Measurements from ENCODE around the gene CAMK2G. TPM values are rescaled to one million over a fixed set of nuclear protein-coding genes. Genes with fewer than 3 reads are reported as not detected.

CAMK2G gene
- total RNA-seq, 2 donors from 2014 or later, result 20.9 to 21.7 TPM

DNA sequence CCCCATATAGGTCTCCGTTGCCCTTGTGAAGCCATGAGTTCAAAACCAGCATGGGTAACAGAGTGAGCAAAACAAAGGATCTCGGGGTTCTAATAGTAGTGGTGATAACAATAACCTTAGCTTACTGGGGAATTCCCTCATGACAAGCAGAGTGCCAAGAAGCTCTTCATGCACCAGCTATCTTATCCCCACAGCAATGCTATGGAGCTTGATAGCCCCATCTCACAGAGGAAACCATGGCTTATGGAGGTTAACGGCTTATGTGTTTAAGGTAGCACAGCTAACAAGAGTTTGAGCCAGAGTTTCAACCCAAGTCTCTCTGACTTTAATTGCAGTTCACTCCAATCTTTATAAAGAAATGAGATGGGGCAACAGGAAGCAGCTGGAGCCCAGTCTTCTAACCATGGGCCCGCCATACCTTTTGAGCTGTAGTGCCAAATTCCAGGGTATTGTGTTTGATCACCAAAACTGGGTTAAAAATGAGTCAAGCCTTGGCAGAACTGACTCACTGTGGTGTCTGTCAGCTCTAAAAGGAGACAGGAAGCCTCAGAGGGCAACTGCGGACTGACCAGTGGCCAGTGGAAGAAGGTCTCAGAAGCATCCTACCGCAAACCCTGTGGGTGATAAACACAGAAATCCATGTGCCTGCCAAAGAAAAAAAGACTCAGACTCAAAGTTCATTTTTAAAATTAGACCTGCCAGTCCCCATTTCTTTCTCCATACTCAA is 20.1 kb upstream of the CAMK2G start:
- no peak overlapping the region for H3K27ac Mint-ChIP-seq
- Histone ChIP-seq H3K36me3 (ENCODE audit: control insufficient read depth, insufficient read depth, low read length) (no peaks in the 10 kb centered on the region), H3K9me3 (ENCODE audit: control insufficient read depth, low read length) (no peaks in the 10 kb centered on the region), H3K27ac (ENCODE audit: low read depth, low read length) (no peak overlapping the region), H3K27me3 (ENCODE audit: control insufficient read depth, insufficient read depth, low read length, poor library complexity, severe bottlenecking) (no peaks in the 10 kb centered on the region), H3K9ac (ENCODE audit: extremely low read depth, low read length, poor library complexity, severe bottlenecking) (no peak overlapping the region), H3K4me1 (ENCODE audit: control insufficient read depth, insufficient read depth, low read length) (no peaks in the 10 kb centered on the region), H3K4me3 (ENCODE audit: low read length) (no peak overlapping the region)
- no peak for TF ChIP-seq CTCF (conservative IDR thresholded peaks at IDR 0.05)
- no peak for DNase-seq
- 82 to 95% methylated on average over 4 to 6 of the region's 6 CpGs for WGBS, 2 experiments (ENCODE audit: insufficient coverage in 1 of 2, insufficient read length in 1 of 2)
- no peak overlapping the region for H3K4me3 Mint-ChIP-seq
- no peaks in the 10 kb centered on the region for H3K9me3 Mint-ChIP-seq
- H3K27me3 Mint-ChIP-seq (ENCODE audit: insufficient read depth), result peaks cover 15% of the 10 kb centered on the region
- H3K36me3 Mint-ChIP-seq (ENCODE audit: low read depth), result no peaks in the 10 kb centered on the region
- H3K4me1 Mint-ChIP-seq, result no peaks in the 10 kb centered on the region

- H3K9me3 Mint-ChIP-seq, result no peaks in the 10 kb centered on the region
- TF ChIP-seq CTCF (conservative IDR thresholded peaks at IDR 0.05), result no peak
- no peak overlapping the region for H3K27ac ChIP-seq (ENCODE audit: low read depth, low read length)
- H3K36me3 ChIP-seq (ENCODE audit: control insufficient read depth, insufficient read depth, low read length), result no peaks in the 10 kb centered on the region
- no peaks in the 10 kb centered on the region for H3K4me1 ChIP-seq (ENCODE audit: control insufficient read depth, insufficient read depth, low read length)
- H3K27me3 ChIP-seq (ENCODE audit: control insufficient read depth, insufficient read depth, low read length, poor library complexity, severe bottlenecking), result no peaks in the 10 kb centered on the region
- no peaks in the 10 kb centered on the region for H3K9me3 ChIP-seq (ENCODE audit: control insufficient read depth, low read length)
- 78 to 93% methylated on average over 5 to 8 of the region's 8 CpGs for WGBS, 2 experiments (ENCODE audit: insufficient coverage in 1 of 2, insufficient read length in 1 of 2)
- no peak overlapping the region for H3K9ac ChIP-seq (ENCODE audit: extremely low read depth, low read length, poor library complexity, severe bottlenecking)
- no peaks in the 10 kb centered on the region for H3K36me3 Mint-ChIP-seq (ENCODE audit: low read depth)
- H3K4me1 Mint-ChIP-seq, result no peaks in the 10 kb centered on the region
- DNase-seq, result no peak
- H3K27me3 Mint-ChIP-seq (ENCODE audit: insufficient read depth), result peaks cover 5% of the 10 kb centered on the region
- no peak overlapping the region for H3K4me3 ChIP-seq (ENCODE audit: low read length)
- H3K27ac Mint-ChIP-seq, result no peak overlapping the region
- H3K4me3 Mint-ChIP-seq, result no peak overlapping the region
Observed at GRCh38 chr10:73893426-73893825, 19.1 kb upstream of the CAMK2G start.

- no peaks in the 10 kb centered on the region for H3K9me3 Mint-ChIP-seq
- Histone ChIP-seq H3K27ac (ENCODE audit: low read depth, low read length) (no peak overlapping the region), H3K9me3 (ENCODE audit: control insufficient read depth, low read length) (no peaks in the 10 kb centered on the region), H3K9ac (ENCODE audit: extremely low read depth, low read length, poor library complexity, severe bottlenecking) (no peak overlapping the region), H3K4me1 (ENCODE audit: control insufficient read depth, insufficient read depth, low read length) (peaks cover 2% of the 10 kb centered on the region), H3K4me3 (ENCODE audit: low read length) (no peak overlapping the region), H3K36me3 (ENCODE audit: control insufficient read depth, insufficient read depth, low read length) (no peaks in the 10 kb centered on the region), H3K27me3 (ENCODE audit: control insufficient read depth, insufficient read depth, low read length, poor library complexity, severe bottlenecking) (no peaks in the 10 kb centered on the region)
- 65 to 79% methylated on average over 6 to 10 of the region's 10 CpGs for WGBS, 2 experiments (ENCODE audit: insufficient coverage in 1 of 2, insufficient read length in 1 of 2)
- H3K36me3 Mint-ChIP-seq (ENCODE audit: low read depth), result no peaks in the 10 kb centered on the region
- no peak overlapping the region for H3K27ac Mint-ChIP-seq
- no peak for DNase-seq
- H3K4me3 Mint-ChIP-seq, result no peak overlapping the region
- peaks cover 5% of the 10 kb centered on the region for H3K27me3 Mint-ChIP-seq (ENCODE audit: insufficient read depth)
- no peaks in the 10 kb centered on the region for H3K4me1 Mint-ChIP-seq
- no peak for TF ChIP-seq CTCF (conservative IDR thresholded peaks at IDR 0.05)
Observed at GRCh38 chr10:73892310-73893030, 18.1 kb upstream of the CAMK2G start.

Measured in endodermal cell (in vitro differentiated cells).